Loucy (cell line): ENCODE data around the gene MAK.

Experiments used
- CTCF ChIP-seq: fragments of 200-600 bp; sonication (generic); conservative IDR thresholded peaks from 2 replicates; pipeline ENCODE4 v1.5.1; 2014; ENCODE audit warnings: mild to moderate bottlenecking, antibody characterized with exemption, low read length
- EZH2phosphoT487 ChIP-seq: fragments of 200-600 bp; IDR thresholded peaks from 2 replicates; pipeline ENCODE4 v1.6.1; 2018; ENCODE audit warnings: antibody characterized with exemption, mild to moderate bottlenecking, moderate library complexity, borderline replicate concordance

GRCh38 chr6:10850728-10851127 is 12.4 kb upstream of the MAK start:
- no peak for TF ChIP-seq CTCF
- no peak for TF ChIP-seq EZH2phosphoT487
